B cell (primary cell): ENCODE data around the gene ATN1. TPM values are rescaled to one million over a fixed set of nuclear protein-coding genes. Genes with fewer than 3 reads are reported as not detected.

ENCODE experiments used
- ATAC-seq: fragments of 200-7000 bp; cut with Tn5 transposase; one replicate; pipeline ENCODE4 v1.10.0; 2021; ENCODE audit warnings: low read depth, mild to moderate bottlenecking, moderate number of reproducible peaks, moderate library complexity
- CTCF ChIA-PET: fragments of 350-600 bp; sonication (Branson Sonifier 250); formaldehyde crosslinking; loops from one replicate; lab custom pipeline; 2021; ENCODE audit warnings: antibody characterized with exemption, inconsistent platforms; lab: Charles Lee
- POLR2A ChIA-PET: fragments of 350-600 bp; sonication (Branson Sonifier 250); formaldehyde crosslinking; loops from one replicate; lab custom pipeline; 2021; ENCODE audit warnings: antibody characterized with exemption; lab: Charles Lee
- DNase-seq: peaks from one replicate; pipeline ENCODE4 v3.0.0; 2013
- H2AFZ ChIP-seq: 2 replicates; pipeline ENCODE4 v1.6.1; 2012; ENCODE audit warnings: mild to moderate bottlenecking, low read depth, low read length; ENCODE audit not compliant: insufficient read depth, poor library complexity, severe bottlenecking
- H3K27ac ChIP-seq, 2 donors: 1 replicate in 1 of 2; 2 replicates in 1 of 2; pipeline ENCODE4 v1.5.1; 2012 to 2013; ENCODE audit warnings: low read length in 2 of 2, mild to moderate bottlenecking in 2 of 2, moderate library complexity in 1 of 2
- H3K27me3 ChIP-seq, 4 experiments: fragments of 200-600 bp in 1 of 4; sonication (generic) in 1 of 4; replicated peaks in 1 of 4; 1 replicate in 2 of 4; 2 replicates in 2 of 4; pipeline versions ENCODE4 v1.6.1 to v1.7.0; 2013 to 2016; ENCODE audit warnings: low read length in 3 of 4, mild to moderate bottlenecking in 2 of 4, mixed read lengths in 1 of 4, moderate library complexity in 1 of 4; ENCODE audit not compliant: insufficient read depth in 4 of 4, control insufficient read depth in 3 of 4; ENCODE audit errors: control extremely low read depth in 1 of 4
- H3K36me3 ChIP-seq, 2 experiments: replicated peaks in 1 of 2; 1 replicate in 1 of 2; 2 replicates in 1 of 2; pipeline versions ENCODE4 v1.6.1 to v1.7.1; 2013; ENCODE audit warnings: low read length in 1 of 2; ENCODE audit not compliant: insufficient read depth in 2 of 2, control insufficient read depth in 1 of 2; ENCODE audit errors: control extremely low read depth in 1 of 2, extremely low read depth in 1 of 2
- H3K4me1 ChIP-seq, 2 donors: fragments of 200-600 bp in 1 of 2; sonication (generic) in 1 of 2; 1 replicate in 1 of 2; 2 replicates in 1 of 2; pipeline versions ENCODE4 v1.5.1 to v1.6.1; 2013 to 2017; ENCODE audit warnings: low read length in 2 of 2; ENCODE audit not compliant: control insufficient read depth in 2 of 2, insufficient read depth in 2 of 2
- H3K4me2 ChIP-seq: replicated peaks from 2 replicates; pipeline ENCODE3; 2012; ENCODE audit warnings: mild to moderate bottlenecking, low read depth, low read length; ENCODE audit not compliant: poor library complexity, severe bottlenecking
- H3K4me3 ChIP-seq, 5 experiments: fragments of 200-600 bp in 1 of 5; sonication (generic) in 1 of 5; 1 replicate in 3 of 5; 2 replicates in 2 of 5; pipeline versions ENCODE4 v1.5.1 to v1.7.0; 2011 to 2016; ENCODE audit warnings: low read length in 4 of 5, mild to moderate bottlenecking in 4 of 5, low read depth in 2 of 5, control low read depth in 1 of 5, moderate library complexity in 1 of 5; ENCODE audit not compliant: insufficient read depth in 1 of 5; ENCODE audit errors: control extremely low read depth in 1 of 5, extremely low read depth in 1 of 5
- H3K79me2 ChIP-seq: fragments of 200-600 bp; sonication (generic); one replicate; pipeline ENCODE4 v1.6.0; 2016; ENCODE audit warnings: low read length; ENCODE audit not compliant: control insufficient read depth, insufficient read depth
- H3K9ac ChIP-seq: fragments of 200-600 bp; sonication (generic); 2 replicates; pipeline ENCODE4 v1.6.1; 2017; ENCODE audit warnings: mild to moderate bottlenecking, low read length, moderate library complexity
- H3K9me3 ChIP-seq, 3 donors: one replicate each; pipeline versions ENCODE4 v1.6.1 to v1.7.1; 2013; ENCODE audit warnings: low read length in 2 of 3; ENCODE audit not compliant: control insufficient read depth in 2 of 3, insufficient read depth in 1 of 3; ENCODE audit errors: control extremely low read depth in 1 of 3
- H4K20me1 ChIP-seq: 2 replicates; pipeline ENCODE4 v1.6.0; 2012; ENCODE audit warnings: mild to moderate bottlenecking, low read length; ENCODE audit not compliant: insufficient read depth, control insufficient read depth, poor library complexity, severe bottlenecking
- H3K27ac Mint-ChIP-seq: one replicate; pipeline ENCODE4 v1.8.0; 2021; ENCODE audit warnings: mixed read lengths
- H3K27me3 Mint-ChIP-seq: one replicate; pipeline ENCODE4 v1.8.0; 2021; ENCODE audit warnings: mixed read lengths
- H3K4me1 Mint-ChIP-seq: one replicate; pipeline ENCODE4 v1.8.0; 2021; ENCODE audit warnings: mixed read lengths
- H3K4me3 Mint-ChIP-seq: one replicate; pipeline ENCODE4 v1.8.0; 2021; ENCODE audit warnings: mixed read lengths
- H3K9me3 Mint-ChIP-seq: one replicate; pipeline ENCODE4 v1.8.0; 2022; ENCODE audit warnings: mixed read lengths; ENCODE audit not compliant: insufficient read depth
- CTCF ChIP-seq: fragments of 200-600 bp; IDR thresholded peaks from one replicate; pipeline ENCODE4 v1.8.0; 2022; ENCODE audit warnings: antibody characterized with exemption, mild to moderate bottlenecking
- EZH2 ChIP-seq: IDR thresholded peaks from 2 replicates; pipeline ENCODE4 v1.6.1; 2012; ENCODE audit warnings: borderline replicate concordance, low read depth, mild to moderate bottlenecking, moderate library complexity, low read length; ENCODE audit not compliant: insufficient read depth, poor library complexity, severe bottlenecking
- WGBS: methylation state at CpG from one replicate; pipeline ENCODE4 v1.1.5; 2013; ENCODE audit warnings: missing lambda C conversion rate; ENCODE audit not compliant: insufficient coverage; 5-methylcytosine and 5-hydroxymethylcytosine counted together
- intact Hi-C: fragments of 100-400 bp; cut with micrococcal nuclease; formaldehyde crosslinking; loops from one replicate; pipeline ENCODE4 v1.10.0; 2022
- polyA plus RNA-seq: library from polyadenylated mRNA; depleted of rRNA; stranded (reverse); fragments of >200 nt; gene quantifications from 2 replicates; pipeline ENCODE4 v1.2.3, GENCODE V29; 2012
- total RNA-seq, 2 donors: library from RNA; stranded (reverse); fragments of 120-200 nt in 1 of 2; gene quantifications; 1 replicate in 1 of 2; 2 replicates in 1 of 2; pipeline versions ENCODE4 v1.2.3 to v1.2.4, GENCODE V29; 2013 to 2022

ATN1 gene
- total and polyA plus RNA-seq, 2 donors (not counting 1 experiment from before 2014, with no cell fraction given), result 21.0 to 50.8 TPM

GRCh38 chr12:6912164-6912935, 15.4 kb upstream of the ATN1 start:
- peaks cover 0 to 4% of the 10 kb centered on the region in 2 experiments for H3K36me3 ChIP-seq
- WGBS, result 95% methylated on average over 14 of the region's 15 CpGs
- peaks cover 23% of the 10 kb centered on the region for H3K4me1 Mint-ChIP-seq
- peaks cover 0 to 3% (median 0%) of the 10 kb centered on the region in 3 donors for H3K9me3 ChIP-seq
- POLR2A ChIA-PET, result interaction anchor here (1.3 kb wide), 1 partner anchor 43 kb away, joined by 3 read pairs; no protein-coding TSS in a partner anchor
- DNase-seq (no peak), ATAC-seq (no peak)
- no peak overlapping the region for H3K4me3 ChIP-seq
- peaks cover 0 to 10% (median 1%) of the 10 kb centered on the region in 4 experiments for H3K27me3 ChIP-seq
- H3K27ac ChIP-seq, result no peak overlapping the region
- intact Hi-C loops, result no loop called here
- no peak overlapping the region for H3K9ac ChIP-seq
- no peaks in the 10 kb centered on the region for H3K79me2 ChIP-seq
- TF ChIP-seq EZH2 (no peak), CTCF (no peak)
- peak overlapping the region; percentile 10 for H3K27ac Mint-ChIP-seq
- H3K9me3 Mint-ChIP-seq, result no peaks in the 10 kb centered on the region
- no peaks in the 10 kb centered on the region for H3K27me3 Mint-ChIP-seq
- H3K4me2 ChIP-seq, result no peak overlapping the region
- H4K20me1 ChIP-seq, result no peaks in the 10 kb centered on the region
- peaks cover 11 to 19% of the 10 kb centered on the region in 2 donors for H3K4me1 ChIP-seq
- peak overlapping the region; percentile 69 for H3K4me3 Mint-ChIP-seq
- CTCF ChIA-PET, result interaction anchor here (1.0 to 2.8 kb wide), 6 partner anchors 10 to 199 kb away, joined by 3 to 11 read pairs (median 6); partner anchors contain the start of gene SPSB2
- H2AFZ ChIP-seq, result no peak overlapping the region
